Subcutaneous adipose tissue (tissue), 4 donors: ENCODE measurements around the gene ARMC2. TPM values are rescaled to one million over a fixed set of nuclear protein-coding genes. Genes with fewer than 3 reads are reported as not detected.

ENCODE experiments used
- CTCF ChIP-seq: fragments of 450-650 bp; IDR thresholded peaks from one replicate; pipeline ENCODE4 v1.5.1; 2016; ENCODE audit warnings: low read depth, mild to moderate bottlenecking, control low read depth, antibody characterized with exemption, moderate library complexity
- total RNA-seq, 4 donors: library from RNA; depleted of rRNA; stranded (reverse); fragments of >200 nt; gene quantifications; one replicate each; pipeline ENCODE4 v1.1.0, GENCODE V29; 2016

ARMC2 gene
- total RNA-seq, 4 donors from 2014 or later = 3.6 to 6.5 (median 5.2) TPM

- no peak for TF ChIP-seq CTCF
These were observed 137.1 kb downstream of the ARMC2 start for GRCh38 chr6:108985301-108985700.

- no peak for TF ChIP-seq CTCF
These were observed 138.9 kb downstream of the ARMC2 start for GRCh38 chr6:108987156-108987555.

GRCh38 chr6:108988296-108988695 is 140.1 kb downstream of the ARMC2 start:
- TF ChIP-seq CTCF = no peak

GRCh38 chr6:108988765-108989164 is 140.5 kb downstream of the ARMC2 start:
- TF ChIP-seq CTCF = no peak

- no peak for TF ChIP-seq CTCF
These were observed 141.5 kb downstream of the ARMC2 start for GRCh38 chr6:108989700-108990099.

GRCh38 chr6:108993876-108994275 is 145.7 kb downstream of the ARMC2 start:
- TF ChIP-seq CTCF = no peak

- TF ChIP-seq CTCF = no peak
These were observed 147.1 kb downstream of the ARMC2 start for GRCh38 chr6:108995296-108995695.
